ENCODE results near the gene BHLHA15.

GRCh38 chr7:98228801-98229200 lies 17.6 kb downstream of the BHLHA15 start:
- no peak for TF ChIP-seq POLR2A (IDR thresholded peaks at IDR 0.05; ENCODE audit: low read length)
- no peak for TF ChIP-seq GATA1 (IDR thresholded peaks at IDR 0.05; ENCODE audit: low read depth, low read length)
